PC-9 (cell line): Measurements from ENCODE around the gene MYO10.

ENCODE experiments used
- CTCF ChIP-seq: fragments of 200-600 bp; sonication (generic); conservative IDR thresholded peaks from 2 replicates; pipeline ENCODE4 v1.6.1; 2017; ENCODE audit warnings: mixed run types, antibody characterized with exemption, mild to moderate bottlenecking, moderate library complexity
- EZH2 ChIP-seq: fragments of 200-600 bp; sonication (generic); IDR thresholded peaks from 2 replicates; pipeline ENCODE4 v1.8.0; 2017; ENCODE audit warnings: antibody characterized with exemption, low read depth

- TF ChIP-seq CTCF (no peak), EZH2 (no peak)
Observed at GRCh38 chr5:16857635-16858034, 78.5 kb downstream of the MYO10 start.
